IMR-90 (cell line): ENCODE measurements around the gene IQGAP2.

ENCODE experiments used
- CEBPB ChIP-seq: IDR thresholded peaks from 2 replicates; pipeline ENCODE4 v1.6.1; 2012; ENCODE audit warnings: low read depth, low read length, improper control_type of control experiment
- CHD1 ChIP-seq: IDR thresholded peaks from 2 replicates; pipeline ENCODE4 v1.6.1; 2012; ENCODE audit warnings: low read depth, low read length, improper control_type of control experiment
- CTCF ChIP-seq: conservative IDR thresholded peaks from 2 replicates; pipeline ENCODE4 v1.5.1; 2012; ENCODE audit warnings: mild to moderate bottlenecking, low read depth, low read length, improper control_type of control experiment
- ELK1 ChIP-seq: fragments of 150-350 bp; IDR thresholded peaks from 2 replicates; pipeline ENCODE4 v1.6.1; 2016; ENCODE audit warnings: low read depth, mild to moderate bottlenecking, low read length, moderate library complexity, borderline replicate concordance
- FOS ChIP-seq: fragments of 150-350 bp; IDR thresholded peaks from 2 replicates; pipeline ENCODE4 v1.6.1; 2016; ENCODE audit warnings: low read depth, low read length
- MAFK ChIP-seq: IDR thresholded peaks from 2 replicates; pipeline ENCODE4 v1.6.1; 2012; ENCODE audit warnings: low read depth, low read length, improper control_type of control experiment
- MXI1 ChIP-seq: IDR thresholded peaks from 2 replicates; pipeline ENCODE4 v1.6.1; 2012; ENCODE audit warnings: low read depth, mild to moderate bottlenecking, low read length, moderate library complexity, borderline replicate concordance
- NFE2L2 ChIP-seq: fragments of 150-350 bp; IDR thresholded peaks from 2 replicates; pipeline ENCODE4 v1.6.1; 2016; ENCODE audit warnings: low read depth, mild to moderate bottlenecking, low read length
- POLR2A ChIP-seq: IDR thresholded peaks from 2 replicates; pipeline ENCODE4 v1.6.1; 2012; ENCODE audit warnings: mild to moderate bottlenecking, low read depth, low read length
- RAD21 ChIP-seq: IDR thresholded peaks from 2 replicates; pipeline ENCODE4 v1.6.1; 2012; ENCODE audit warnings: low read length, improper control_type of control experiment
- RCOR1 ChIP-seq: IDR thresholded peaks from 2 replicates; pipeline ENCODE4 v1.6.1; 2012; ENCODE audit warnings: mild to moderate bottlenecking, low read length, improper control_type of control experiment; ENCODE audit not compliant: insufficient replicate concordance
- RFX5 ChIP-seq: IDR thresholded peaks from 2 replicates; pipeline ENCODE4 v1.8.0; 2012; ENCODE audit warnings: low read depth, mild to moderate bottlenecking, low read length, moderate library complexity
- SMC3 ChIP-seq: fragments of 150-350 bp; IDR thresholded peaks from 2 replicates; pipeline ENCODE4 v1.6.1; 2016; ENCODE audit warnings: low read depth, mild to moderate bottlenecking, antibody characterized with exemption, low read length, moderate library complexity
- USF2 ChIP-seq: fragments of 150-350 bp; IDR thresholded peaks from 2 replicates; pipeline ENCODE4 v1.6.1; 2017; ENCODE audit warnings: mild to moderate bottlenecking, antibody characterized with exemption, low read length, low read depth

- no peak for TF ChIP-seq USF2
- TF ChIP-seq ELK1 = no peak
- no peak for TF ChIP-seq CTCF
- no peak for TF ChIP-seq RAD21
- no peak for TF ChIP-seq MXI1
- no peak for TF ChIP-seq POLR2A
- no peak for TF ChIP-seq FOS
- no peak for TF ChIP-seq CHD1
- TF ChIP-seq RFX5 = no peak
- no peak for TF ChIP-seq SMC3
- no peak for TF ChIP-seq CEBPB
- no peak for TF ChIP-seq MAFK
- TF ChIP-seq RCOR1 = no peak
- TF ChIP-seq NFE2L2 = no peak
Observed at GRCh38 chr5:76473661-76474060, 70.6 kb downstream of the IQGAP2 start.
